HT-29 (cell line): ENCODE data around the gene GRIA1. TPM values are rescaled to one million over a fixed set of nuclear protein-coding genes. Genes with fewer than 3 reads are reported as not detected.

Experiments used
- DNase-seq: peaks from one replicate; pipeline ENCODE4 v3.0.0-alpha.2; 2015; ENCODE audit warnings: low spot score
- total RNA-seq: library from RNA; depleted of rRNA; stranded (reverse); fragments of >200 nt; shearing (Covaris generic); gene quantifications from 2 replicates; pipeline ENCODE4 v1.2.3, GENCODE V29; 2014

Gene GRIA1
- total RNA-seq, 1 experiment from 2014 or later, result not detected

DNA sequence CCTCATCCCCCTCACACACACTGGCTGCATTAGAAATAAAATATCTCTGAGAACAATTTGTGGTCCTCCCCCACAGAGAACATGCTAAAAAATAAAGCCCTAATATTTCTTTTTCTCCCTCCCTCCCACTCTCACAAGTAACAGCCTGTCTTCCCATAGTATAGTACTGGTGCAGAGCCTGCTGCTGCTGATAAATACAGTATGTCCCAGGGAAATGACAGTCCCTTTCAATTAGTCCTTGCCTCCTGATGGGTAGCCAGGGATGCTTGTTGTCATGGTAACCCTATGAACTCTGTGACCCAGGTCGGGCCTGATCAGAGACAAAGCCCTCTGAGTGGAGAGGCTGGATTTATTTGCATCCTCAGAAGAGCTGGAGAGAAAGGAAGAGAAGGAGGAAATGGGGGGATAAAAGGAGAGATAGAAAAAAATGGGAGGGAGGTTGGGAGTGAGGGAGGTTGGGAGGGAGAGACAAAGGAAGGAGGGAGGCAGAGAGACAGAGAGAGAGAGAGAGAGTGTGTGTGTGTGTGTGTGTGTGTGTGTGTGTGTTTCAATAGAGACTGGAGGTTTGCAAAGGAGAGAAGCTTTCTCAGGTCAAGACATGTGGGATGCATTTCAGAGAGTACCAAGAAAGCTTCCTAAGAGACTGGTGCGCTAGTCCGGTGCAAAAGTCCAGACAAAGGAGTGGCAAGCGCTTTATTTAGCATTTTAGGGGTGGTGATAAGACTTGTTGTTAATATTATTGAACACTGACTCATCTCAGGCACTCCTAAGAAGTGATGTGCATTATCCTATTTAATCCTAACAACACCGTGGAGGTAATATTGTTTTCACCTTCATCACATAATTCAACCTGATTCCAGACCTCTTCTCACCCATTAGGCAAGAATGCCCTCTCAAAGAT lies 287.5 kb downstream of the GRIA1 start:
- DNase-seq, result no peak

DNA sequence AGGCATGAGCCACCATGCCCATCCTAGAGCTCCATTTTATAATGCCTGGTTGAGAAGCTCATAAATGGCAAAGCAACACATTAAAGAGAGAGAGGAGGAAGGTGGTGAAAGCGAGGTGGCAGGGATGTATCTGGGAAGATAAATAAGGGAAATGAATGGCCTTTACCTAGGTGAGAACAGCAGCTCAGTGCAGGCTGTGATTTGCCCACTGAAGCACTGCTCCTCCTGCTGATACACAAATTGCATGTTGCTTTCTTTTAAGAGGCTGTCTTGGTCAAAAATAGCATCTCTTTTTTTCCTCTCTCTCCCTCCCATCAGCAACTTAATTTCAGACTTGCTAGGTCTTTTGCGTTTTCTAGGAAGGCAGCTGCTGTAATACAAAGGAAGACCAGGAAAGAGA lies 289.4 kb downstream of the GRIA1 start:
- DNase-seq, result no peak

DNA sequence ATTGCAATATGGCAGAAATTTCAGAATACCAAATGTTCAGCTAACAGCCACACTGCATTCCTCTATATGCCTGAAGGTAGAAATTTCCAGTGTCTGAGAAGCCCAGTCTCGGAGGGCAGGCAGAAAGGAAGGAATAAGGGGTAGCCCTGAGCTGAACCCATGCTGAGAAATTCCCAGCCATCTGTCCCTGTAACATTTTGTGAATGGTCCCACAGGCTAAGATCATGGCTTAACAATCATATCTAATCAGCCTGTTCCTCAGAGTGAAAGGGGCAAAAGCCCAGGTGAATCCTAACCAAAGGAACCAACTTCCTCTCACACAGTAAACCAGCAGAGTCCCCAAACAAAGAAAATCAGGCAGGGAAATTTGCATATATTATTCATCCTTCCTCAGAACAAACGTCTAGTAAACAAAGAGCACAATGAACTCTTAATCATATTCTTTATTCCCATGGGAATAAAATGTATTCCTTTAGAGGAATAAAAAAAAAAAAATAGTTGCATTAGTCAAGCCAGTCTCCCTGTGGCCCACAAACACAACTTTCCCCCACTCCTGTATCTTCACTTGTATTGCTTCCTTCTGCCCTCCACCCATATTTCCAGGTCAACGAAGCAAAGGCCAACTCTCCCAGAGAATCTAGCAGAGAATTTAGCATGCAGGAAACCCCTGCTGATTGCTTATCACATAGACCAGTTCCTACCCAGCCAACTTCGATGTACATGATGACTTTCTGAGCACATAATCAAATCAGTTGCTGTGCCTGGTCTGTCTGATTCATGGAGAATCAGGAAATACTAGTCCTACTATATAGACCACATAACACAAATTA lies 290.6 kb downstream of the GRIA1 start:
- no peak for DNase-seq

DNA sequence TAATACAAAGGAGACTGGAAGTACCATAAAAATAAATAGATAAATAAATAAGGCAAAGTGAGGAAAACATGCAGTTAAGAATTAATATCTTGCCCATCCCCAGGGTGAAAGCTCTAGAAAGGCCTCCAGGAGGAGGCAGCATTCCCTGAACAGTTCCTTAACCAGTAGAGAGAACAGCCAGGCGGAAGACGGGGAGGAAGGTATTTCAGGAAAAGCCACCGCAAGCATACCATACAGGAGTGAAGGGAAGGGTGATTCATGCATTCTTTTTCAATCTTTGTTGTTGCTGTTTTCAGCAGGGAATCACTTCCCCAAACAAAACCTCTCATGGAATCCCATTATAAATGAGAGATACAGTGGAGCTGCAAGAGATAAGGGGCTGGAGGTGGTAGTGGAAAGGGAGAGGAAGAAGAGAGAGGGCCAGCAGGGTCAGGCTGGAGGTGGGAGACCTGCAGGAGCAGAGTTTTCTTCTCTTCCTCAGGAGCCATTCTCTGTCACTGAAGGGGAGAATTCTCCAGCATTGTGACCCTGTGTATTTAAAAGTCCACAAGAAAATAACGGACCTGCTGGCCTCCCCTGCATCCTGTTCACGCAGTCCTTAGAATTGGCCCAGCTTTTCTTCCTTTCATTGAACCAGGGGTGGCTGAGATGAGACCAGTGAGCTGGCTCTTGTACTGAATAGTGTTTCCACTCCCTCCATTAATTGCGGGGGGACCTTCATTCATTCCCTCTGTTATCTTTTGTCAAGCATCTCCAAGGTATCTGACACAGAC lies 292.3 kb downstream of the GRIA1 start:
- DNase-seq, result no peak

DNA sequence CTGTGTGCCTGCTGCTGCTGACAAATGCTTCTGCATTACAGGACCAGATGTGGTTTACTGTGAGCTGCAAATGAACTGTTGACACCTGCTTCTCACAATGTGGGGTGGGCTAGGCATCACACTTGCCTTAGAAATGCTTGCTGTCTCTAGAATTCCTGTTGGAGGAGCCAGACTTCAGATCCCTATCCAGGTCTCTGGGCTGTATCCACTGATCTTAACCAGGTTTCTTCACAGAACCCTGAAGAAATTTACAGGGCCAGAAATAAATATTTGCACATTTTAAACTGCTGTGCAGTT lies 292.8 kb downstream of the GRIA1 start:
- DNase-seq, result no peak

DNA sequence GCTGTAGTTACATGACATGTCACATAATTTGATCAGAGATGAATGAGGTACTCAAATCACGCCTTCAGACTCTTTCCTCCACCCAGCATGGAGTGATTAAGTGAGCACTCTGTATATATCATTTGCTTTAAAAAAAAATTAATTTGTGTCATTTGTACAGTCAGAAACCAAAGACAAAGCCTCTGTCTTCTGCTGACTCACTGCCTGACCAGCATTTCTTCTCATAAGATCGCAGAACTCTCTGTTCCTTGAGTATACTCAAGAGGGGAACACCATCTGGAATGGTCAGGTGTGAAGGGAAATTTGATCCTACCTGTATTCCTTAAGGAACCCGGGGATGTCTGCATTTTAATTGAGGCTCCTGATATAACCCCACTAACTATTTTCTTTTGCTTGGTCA lies 293.8 kb downstream of the GRIA1 start:
- no peak for DNase-seq

DNA sequence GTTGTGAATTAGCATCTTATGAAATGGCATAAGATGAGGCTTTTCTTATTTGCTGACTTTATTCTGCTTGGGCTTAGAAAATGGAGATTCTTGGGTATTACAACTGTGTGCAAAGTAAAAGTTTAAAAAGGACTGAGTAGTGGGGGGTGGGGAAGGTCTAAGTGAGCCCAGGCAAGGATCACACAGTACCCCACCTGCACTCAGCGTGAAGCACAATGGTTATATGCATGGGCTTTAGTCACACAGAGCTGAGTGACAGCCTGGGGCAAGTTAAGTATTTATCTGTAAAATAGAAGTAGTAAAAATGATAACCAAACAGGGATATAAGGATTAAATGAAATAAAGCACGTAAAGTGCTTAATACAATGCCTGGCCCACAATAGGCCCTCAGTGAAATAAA lies 300.9 kb downstream of the GRIA1 start:
- no peak for DNase-seq

DNA sequence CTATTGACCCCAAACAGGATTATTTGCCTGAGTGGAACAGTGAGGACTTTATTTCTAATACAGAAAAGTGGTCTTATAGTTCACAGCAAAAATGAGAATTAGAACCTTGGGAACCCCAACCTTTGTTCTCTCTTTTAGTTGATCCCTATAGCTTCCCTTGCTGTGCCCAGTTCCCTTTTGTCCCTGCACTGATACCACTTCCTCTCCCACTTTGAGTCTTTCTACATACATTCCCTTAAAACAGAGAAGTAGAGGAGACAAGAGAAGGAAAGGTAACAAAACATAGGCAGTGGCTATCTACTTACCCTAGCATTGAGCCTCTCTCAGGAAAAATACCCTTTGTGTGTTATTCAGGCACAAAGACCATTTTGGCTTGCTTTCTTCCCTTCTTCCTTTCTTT lies 301.8 kb downstream of the GRIA1 start:
- DNase-seq, result no peak

DNA sequence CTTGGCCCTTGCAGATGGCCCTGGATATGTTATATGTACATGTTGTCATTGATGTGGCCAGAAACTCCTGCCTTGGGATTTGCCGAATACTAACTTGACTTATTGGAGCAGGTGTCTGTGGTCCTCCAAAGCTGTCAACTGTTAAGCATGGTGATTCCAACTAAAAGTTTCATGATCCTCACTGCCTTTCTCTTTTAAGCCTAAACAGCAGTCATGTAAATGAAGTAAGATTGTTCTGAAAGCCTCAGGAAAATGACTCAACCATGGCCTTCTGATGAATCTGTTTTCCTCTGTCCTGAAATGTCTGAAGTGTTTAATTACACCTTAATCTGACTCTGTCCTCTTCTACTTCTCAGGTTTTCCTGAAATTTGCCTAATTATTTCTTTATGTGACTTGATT lies 303.2 kb downstream of the GRIA1 start:
- DNase-seq, result no peak

DNA sequence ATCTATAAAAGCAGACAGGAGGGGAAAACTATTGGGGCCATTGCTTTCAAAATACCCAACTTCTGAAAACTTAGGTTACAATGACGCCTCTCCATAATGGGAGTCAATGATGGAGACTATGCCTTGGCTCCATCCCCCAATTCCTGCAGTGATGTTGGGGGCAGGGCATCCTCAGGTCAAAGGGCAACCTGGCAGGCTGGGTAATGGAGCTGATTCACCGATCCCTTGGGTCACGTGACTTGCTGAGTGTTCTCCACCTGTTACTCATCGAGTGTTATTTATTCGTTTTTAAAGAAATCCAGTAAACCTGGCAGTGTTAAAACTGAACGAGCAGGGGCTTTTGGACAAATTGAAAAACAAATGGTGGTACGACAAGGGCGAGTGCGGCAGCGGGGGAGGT lies 303.9 kb downstream of the GRIA1 start:
- no peak for DNase-seq

DNA sequence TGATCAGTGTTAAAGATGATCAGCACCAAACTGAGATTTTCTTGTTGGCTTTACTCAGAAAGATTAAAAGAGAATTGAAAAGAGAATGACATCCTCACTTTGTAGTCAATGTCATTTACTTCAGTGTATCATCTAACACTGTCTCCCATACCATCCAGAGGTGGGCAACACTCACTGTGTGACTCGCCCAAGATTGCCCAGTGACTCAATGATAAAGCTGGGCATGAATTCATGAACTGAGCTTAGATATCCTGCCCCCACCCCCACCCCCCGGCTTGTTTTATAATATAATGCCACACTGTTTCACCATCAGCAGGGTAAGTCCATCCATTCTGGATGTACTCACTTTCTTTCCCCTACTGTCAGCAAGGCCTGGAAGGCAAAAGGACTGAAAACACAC lies 306.1 kb downstream of the GRIA1 start:
- DNase-seq, result no peak

DNA sequence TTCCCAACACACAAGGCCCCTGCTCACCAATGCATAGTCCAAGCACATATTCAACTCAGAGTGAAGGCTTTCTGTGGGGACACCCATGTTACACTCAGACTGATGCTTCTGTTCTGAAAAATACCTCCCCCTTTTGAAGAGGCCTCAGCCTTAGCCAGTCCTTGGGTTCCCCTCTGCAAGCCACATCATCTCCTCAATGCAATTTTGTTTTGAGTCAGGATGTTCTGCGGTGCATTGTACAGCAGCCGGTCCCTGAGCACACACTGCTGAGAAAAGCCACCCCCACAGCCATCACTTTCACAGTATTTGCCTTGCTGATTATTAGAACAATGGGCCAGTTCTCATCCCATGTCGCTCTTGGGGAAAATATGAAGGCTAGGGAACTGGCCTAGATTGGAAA lies 307.0 kb downstream of the GRIA1 start:
- no peak for DNase-seq

DNA sequence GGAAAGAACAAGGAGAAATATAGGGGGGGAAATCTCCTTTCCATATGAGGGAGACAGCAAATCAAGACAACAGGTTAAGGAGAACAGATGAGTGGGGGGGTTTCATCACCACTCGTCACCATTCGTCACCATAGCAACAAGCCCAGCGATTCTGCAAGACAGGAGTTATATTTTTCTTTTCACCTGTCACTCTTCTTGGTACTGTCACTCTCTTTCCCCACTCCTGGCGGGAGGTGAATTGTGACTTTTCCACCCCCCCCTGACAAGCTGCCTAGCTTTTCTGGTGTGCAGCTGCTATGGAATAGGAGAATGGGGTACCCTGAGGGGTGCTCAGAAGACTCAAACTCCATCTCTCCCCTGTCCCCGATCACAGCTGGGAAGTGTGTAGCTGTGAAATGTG lies 308.4 kb downstream of the GRIA1 start:
- no peak for DNase-seq

DNA sequence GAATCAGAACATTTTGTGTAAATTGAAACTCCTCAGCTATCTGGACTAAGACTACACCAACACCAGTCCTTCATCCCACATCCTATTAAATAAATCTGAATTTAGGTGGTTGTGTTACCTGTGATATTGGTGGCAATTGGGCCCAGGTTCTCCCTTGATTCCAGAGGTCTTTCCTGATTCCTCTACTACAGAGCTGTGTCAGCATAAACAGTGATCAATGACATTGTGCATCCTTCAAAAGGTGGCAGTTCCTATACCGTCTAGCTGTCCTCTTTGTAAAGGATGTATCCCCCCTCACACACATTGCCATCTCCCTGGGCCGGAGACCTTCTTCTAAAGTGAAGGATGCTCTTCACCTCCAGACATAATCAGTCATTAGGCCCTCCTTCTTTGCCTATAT lies 309.0 kb downstream of the GRIA1 start:
- no peak for DNase-seq

DNA sequence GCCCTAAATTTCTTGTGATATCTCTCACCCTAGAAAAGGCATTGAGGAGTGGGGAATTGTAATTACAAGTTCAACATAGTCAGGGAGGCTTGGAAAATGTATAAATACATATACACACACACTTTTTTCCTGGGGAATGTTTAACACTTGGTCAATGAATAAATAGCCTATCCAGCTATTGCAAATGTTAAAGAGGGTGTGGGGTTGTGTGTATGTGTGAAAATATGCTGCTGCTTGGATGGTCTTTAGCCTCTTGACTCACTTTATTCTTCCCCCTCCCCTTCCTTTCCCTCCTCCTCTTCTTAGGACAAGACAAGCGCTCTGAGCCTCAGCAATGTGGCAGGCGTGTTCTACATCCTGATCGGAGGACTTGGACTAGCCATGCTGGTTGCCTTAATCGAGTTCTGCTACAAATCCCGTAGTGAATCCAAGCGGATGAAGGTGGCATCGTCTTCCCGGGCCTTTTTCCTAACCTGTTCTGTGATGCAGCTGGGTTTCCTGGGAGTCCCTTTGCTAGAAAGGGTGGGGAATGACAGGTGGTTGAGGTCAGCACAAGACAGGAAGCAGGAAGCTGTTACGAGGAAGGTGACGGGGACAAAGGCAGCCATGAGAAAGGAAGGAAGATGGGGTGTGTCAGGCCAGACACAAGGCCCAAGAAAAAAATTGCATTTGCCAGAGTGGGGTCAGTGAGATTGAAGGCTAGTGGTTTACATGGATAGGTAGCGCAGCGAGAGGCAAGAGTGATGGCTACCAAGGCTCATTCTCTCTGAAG lies 311.8 kb downstream of the GRIA1 start:
- no peak for DNase-seq

DNA sequence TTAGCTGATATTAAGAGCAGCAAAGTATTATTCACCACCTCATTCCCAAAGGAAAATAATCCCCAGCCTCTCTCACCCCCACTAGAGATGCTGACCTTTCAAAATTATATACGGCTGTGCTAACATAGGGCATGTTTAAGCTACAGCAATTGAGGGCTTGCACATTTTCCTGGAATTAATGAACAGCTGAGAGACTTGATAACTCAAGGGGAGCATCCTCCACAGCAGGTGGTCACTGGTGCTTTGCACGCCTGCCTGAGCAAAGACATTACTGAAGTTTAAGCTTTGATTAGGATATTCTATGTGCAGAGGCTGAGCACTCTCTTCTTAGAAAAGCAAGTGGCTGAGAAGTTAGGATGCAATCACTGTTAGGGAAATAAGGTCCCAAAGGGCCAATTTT lies 317.3 kb downstream of the GRIA1 start:
- DNase-seq, result no peak

DNA sequence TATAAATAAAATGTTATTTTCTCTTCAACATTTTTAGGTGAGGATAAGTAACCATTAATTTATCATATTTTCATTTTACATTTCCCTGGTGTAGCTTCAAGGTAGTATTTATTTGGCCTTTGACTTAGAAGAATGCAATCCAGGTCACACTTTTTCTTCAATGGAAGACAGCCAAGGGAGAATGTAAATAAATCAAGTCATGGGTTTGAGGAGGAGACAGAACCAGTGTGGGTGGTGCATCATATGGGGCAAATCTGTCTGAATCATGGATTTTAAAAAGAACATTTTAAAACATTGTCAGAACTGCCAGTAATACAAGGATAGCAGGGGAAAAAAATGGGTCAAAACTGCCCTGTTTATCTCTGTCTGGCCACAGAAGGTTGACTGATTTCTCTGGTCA lies 318.7 kb downstream of the GRIA1 start:
- DNase-seq, result no peak

DNA sequence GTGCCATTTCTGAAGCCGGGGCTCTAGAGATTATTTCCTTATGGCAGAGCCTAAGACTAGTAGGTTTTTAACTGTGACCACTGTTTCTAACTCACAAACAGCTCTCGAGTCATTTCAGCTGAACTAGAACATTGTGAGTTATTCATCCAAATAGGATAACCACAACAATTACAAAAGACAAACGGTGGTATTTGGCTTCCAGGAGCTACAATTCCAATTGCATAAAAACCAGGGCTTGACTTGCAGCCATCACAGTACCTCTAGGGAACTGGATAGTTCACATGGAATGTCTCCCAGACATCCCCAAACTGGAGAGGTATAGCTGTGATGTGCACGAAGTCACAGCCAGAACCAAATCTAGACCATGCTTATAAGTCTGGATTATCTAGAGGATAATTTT lies 323.4 kb downstream of the GRIA1 start:
- no peak for DNase-seq

DNA sequence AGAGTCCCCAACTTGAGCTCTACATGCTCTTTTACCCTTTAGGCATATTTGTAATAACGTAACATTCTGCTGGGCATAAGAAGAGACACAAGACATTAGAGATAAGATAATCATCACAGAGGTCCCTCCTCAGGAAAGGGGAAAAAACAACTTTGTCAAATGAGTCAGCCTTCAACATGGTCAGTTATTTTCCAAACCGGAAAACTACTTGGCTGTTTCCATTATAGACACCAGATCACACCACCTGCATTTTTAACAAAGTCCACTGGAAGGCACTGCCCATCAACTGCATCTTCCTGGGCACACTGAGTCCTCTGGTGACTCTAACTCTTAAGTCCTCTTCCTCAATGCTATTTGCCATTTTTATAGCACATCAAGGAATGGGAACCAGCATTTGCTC lies 326.4 kb downstream of the GRIA1 start:
- no peak for DNase-seq

DNA sequence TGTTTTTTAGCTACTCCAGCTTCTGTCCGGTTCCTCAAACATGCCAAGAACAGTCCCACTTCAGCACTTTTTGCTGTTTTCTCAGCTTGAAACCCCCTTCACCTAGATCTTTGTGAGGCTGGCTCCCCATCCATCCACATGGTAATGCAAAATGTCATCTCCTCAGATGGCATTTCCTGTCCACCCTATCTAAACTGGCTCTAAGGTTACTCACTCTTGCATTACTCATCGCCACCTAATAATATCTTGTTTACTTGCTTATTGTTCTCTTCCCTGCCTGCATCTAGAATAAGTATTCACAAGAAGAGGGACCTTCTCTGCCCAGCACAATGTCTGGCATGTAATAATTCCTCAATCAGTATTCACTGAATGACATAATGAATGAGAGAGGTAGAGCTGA lies 328.2 kb downstream of the GRIA1 start:
- no peak for DNase-seq

DNA sequence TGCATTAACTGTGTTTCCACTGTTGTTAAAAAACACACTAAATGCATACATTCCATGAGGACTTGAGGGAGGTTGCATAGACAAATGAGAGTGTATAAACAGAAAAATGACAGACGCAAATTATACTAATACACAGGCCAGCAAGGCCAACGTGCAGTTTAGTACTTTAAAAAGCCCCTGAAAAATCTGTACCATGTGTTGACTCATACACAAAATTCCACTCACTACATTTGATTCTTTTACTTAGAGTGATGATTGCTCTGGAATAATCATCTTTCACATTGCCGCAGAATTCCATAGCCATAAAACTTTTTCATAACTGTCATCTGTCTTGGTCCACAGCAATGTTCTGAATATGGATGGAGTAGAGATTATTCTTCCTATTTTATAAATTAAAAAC lies 332.6 kb downstream of the GRIA1 start:
- DNase-seq, result no peak

DNA sequence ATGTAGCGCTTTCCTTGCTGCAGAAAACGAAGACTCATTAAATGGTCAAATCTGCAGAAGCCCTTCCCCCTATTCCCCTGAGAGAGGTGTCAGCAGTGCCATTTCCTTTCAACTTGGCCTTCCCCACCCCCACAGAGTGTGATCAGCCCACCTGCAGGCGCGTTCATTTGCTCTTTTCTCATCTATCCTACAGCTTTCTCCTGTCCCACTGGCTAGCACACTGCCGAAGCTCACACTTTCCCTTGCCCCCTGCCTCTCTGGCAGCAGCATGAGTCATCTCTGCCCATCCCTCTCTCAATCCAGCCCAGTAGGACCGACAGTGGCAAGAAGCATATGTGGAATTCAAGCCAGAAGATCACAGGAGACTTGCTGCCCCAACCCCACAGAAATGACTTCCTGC lies 334.4 kb downstream of the GRIA1 start:
- no peak for DNase-seq
